A673 (cell line): Measurements from ENCODE around the gene SHC4. TPM values are rescaled to one million over a fixed set of nuclear protein-coding genes. Genes with fewer than 3 reads are reported as not detected.

Source experiments
- BruUV-seq: library from RNA; stranded (reverse); fragments of 400-500 nt; replicated peaks from 2 replicates; lab custom pipeline; 2021; lab: Mats Ljungman, UMichigan
- CTCF ChIA-PET: fragments of 300-600 bp; sonication (Branson Sonifier 250); formaldehyde crosslinking; loops from one replicate; lab custom pipeline; 2022; ENCODE audit warnings: antibody characterized with exemption; lab: Charles Lee
- POLR2A ChIA-PET: fragments of 300-600 bp; sonication (Branson Sonifier 250); formaldehyde crosslinking; loops from one replicate; lab custom pipeline; 2022; ENCODE audit warnings: antibody characterized with exemption; ENCODE audit not compliant: low non-redundant PET; lab: Charles Lee
- DNase-seq: peaks from one replicate; pipeline ENCODE4 v3.0.0-alpha.2; 2015; ENCODE audit warnings: low spot score
- H3K27ac ChIP-seq: fragments of 200-600 bp; sonication (generic); 2 replicates; pipeline ENCODE4 v1.5.1; 2016; ENCODE audit warnings: mixed run types, low read depth, mild to moderate bottlenecking, mixed read lengths, antibody characterized with exemption, low read length; ENCODE audit not compliant: poor library complexity, severe bottlenecking
- H3K27me3 ChIP-seq: fragments of 200-600 bp; sonication (generic); replicated peaks from 2 replicates; pipeline ENCODE4 v1.6.1; 2017; ENCODE audit warnings: mixed run types, low read depth, mild to moderate bottlenecking, mixed read lengths, antibody characterized with exemption, low read length; ENCODE audit not compliant: insufficient read depth, poor library complexity
- H3K36me3 ChIP-seq: fragments of 200-600 bp; sonication (generic); 2 replicates; pipeline ENCODE4 v1.6.1; 2016; ENCODE audit warnings: mixed run types, mild to moderate bottlenecking, mixed read lengths, antibody characterized with exemption, low read length; ENCODE audit not compliant: insufficient read depth, poor library complexity, severe bottlenecking
- H3K4me1 ChIP-seq: fragments of 200-600 bp; sonication (generic); 2 replicates; pipeline ENCODE4 v1.6.1; 2017; ENCODE audit warnings: mixed run types, mild to moderate bottlenecking, mixed read lengths, antibody characterized with exemption, low read length; ENCODE audit not compliant: insufficient read depth, poor library complexity, severe bottlenecking
- H3K4me3 ChIP-seq: fragments of 200-600 bp; sonication (generic); 2 replicates; pipeline ENCODE4 v1.5.1; 2016; ENCODE audit warnings: low read depth, mixed run types, mild to moderate bottlenecking, mixed read lengths, low read length; ENCODE audit not compliant: poor library complexity, severe bottlenecking
- H3K9me3 ChIP-seq: fragments of 200-600 bp; sonication (generic); 2 replicates; pipeline ENCODE4 v1.6.1; 2016; ENCODE audit warnings: mixed run types, low read depth, mild to moderate bottlenecking, mixed read lengths, antibody characterized with exemption, low read length; ENCODE audit not compliant: poor library complexity, severe bottlenecking
- EZH2 ChIP-seq: fragments of 200-600 bp; sonication (generic); IDR thresholded peaks from 2 replicates; pipeline ENCODE4 v1.6.1; 2017; ENCODE audit warnings: borderline replicate concordance, low read depth, mild to moderate bottlenecking, mixed read lengths, antibody characterized with exemption, low read length; ENCODE audit not compliant: poor library complexity, severe bottlenecking
- intact Hi-C: fragments of 100-400 bp; cut with micrococcal nuclease; formaldehyde crosslinking; loops from one replicate; pipeline ENCODE4 v1.10.0; 2022; ENCODE audit not compliant: unreplicated experiment
- total RNA-seq: library from RNA; stranded (reverse); gene quantifications from 2 replicates; pipeline ENCODE4 v1.2.3, GENCODE V29; 2021
- TF ChIP-seq, protein P1 (sequence below): fragments of 300-800, 200-600 bp; sonication (generic); conservative IDR thresholded peaks from 2 replicates; pipeline ENCODE4 v1.5.1; 2017; ENCODE audit warnings: low read depth, mild to moderate bottlenecking, antibody characterized with exemption, low read length, moderate library complexity, mixed read lengths

SHC4 gene
- total RNA-seq, 1 experiment from 2014 or later = 0.73 TPM

DNA sequence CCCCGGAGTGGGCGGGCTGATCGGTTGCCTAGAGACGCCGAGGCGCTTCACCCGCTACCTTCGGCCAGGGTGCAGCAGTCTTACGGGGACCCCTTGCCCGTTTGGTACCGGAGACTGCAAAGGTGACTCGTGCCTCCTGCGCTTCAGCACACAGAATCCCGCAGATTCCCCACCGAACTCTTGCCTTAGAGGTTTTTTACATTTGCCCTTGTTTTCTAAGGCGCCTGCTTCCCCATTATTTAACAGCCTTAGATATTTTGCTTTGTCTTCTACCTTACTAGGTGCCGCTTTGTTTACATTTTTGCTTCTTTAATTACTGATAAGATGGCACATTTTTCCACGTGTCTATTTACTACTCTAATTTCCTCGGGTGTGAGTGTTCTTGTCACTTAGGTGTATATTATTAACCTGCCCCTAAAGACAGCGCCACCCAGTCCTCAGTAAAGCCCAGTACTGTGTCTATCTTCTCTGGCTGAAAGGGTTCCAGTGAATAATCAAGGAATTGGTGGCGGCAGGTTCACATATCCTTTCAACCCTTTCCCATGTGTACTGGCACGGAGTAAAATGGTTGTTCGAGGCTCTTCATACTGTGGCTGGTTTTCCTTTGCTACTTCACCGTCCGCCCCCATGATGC lies 152.3 kb downstream of the SHC4 start:
- peaks cover 21% of the 10 kb centered on the region for H3K4me1 ChIP-seq
- no peaks in the 10 kb centered on the region for H3K36me3 ChIP-seq
- POLR2A ChIA-PET = interaction anchor here (0.6 kb wide), 1 partner anchor 50 kb away, joined by 4 read pairs; no protein-coding TSS in a partner anchor
- no peak for TF ChIP-seq EZH2
- TF ChIP-seq, protein P1, sequence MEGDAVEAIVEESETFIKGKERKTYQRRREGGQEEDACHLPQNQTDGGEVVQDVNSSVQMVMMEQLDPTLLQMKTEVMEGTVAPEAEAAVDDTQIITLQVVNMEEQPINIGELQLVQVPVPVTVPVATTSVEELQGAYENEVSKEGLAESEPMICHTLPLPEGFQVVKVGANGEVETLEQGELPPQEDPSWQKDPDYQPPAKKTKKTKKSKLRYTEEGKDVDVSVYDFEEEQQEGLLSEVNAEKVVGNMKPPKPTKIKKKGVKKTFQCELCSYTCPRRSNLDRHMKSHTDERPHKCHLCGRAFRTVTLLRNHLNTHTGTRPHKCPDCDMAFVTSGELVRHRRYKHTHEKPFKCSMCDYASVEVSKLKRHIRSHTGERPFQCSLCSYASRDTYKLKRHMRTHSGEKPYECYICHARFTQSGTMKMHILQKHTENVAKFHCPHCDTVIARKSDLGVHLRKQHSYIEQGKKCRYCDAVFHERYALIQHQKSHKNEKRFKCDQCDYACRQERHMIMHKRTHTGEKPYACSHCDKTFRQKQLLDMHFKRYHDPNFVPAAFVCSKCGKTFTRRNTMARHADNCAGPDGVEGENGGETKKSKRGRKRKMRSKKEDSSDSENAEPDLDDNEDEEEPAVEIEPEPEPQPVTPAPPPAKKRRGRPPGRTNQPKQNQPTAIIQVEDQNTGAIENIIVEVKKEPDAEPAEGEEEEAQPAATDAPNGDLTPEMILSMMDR = peak; percentile 20; the same call in 1 of the 2 replicates
- H3K9me3 ChIP-seq = no peaks in the 10 kb centered on the region
- CTCF ChIA-PET = interaction anchor here (1.0 to 1.2 kb wide), 2 partner anchors 10 to 1334 kb away, joined by 3 to 4 read pairs; no protein-coding TSS in a partner anchor
- DNase-seq = peak; percentile 16
- BruUV-seq = no TSS peak
- intact Hi-C loops = loop anchor here (5.0 kb wide), 1 partner anchor 41 kb away; no protein-coding TSS in a partner anchor
- no peaks in the 10 kb centered on the region for H3K27me3 ChIP-seq
- no peak overlapping the region for H3K27ac ChIP-seq
- peak overlapping the region; percentile 83 for H3K4me3 ChIP-seq

DNA sequence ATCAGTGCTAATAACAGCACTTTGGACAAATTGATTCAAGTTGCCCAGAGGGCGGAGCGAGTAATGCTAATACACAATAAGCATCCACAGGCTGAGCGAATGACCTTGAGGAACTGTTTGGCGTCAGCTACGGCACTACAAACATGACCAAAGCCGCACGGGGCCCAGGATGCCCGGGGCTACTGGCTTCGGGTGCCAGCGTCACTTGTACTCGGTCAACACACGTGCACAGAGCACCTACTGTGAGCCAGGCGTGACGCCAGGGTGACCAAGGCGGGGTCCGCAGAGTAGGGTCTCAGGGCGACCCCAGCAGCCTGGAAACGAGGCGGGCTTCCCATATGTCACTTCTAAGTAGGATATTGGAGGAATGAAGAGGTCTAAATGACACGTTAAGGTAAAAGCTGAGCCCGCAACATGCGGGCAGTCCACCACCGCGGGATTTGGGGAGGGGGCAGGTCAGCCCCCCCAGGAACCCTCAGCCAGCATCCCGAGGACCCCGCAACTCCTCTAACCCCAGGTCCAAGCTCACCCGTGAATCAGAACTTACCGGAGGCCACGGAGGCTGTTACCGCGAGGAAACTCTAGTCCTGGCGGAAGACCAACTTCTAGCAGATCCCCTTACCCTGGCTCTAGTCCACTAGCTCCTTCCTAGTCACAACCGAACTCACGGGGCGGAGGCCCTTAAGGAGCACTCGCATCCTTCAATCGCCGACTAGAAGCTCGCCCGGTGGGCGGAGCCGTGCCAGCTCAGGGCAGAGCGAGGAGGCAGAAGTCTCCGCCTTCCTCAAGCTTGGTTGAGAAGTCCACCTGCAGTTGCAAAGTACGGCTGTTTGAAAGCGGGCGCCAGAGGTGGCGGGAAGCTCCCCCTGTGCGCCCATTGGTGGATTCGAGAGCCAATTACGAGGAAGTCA lies 153.1 kb downstream of the SHC4 start, which contains the start of gene CEP152:
TSS of gene CEP152 (minus strand) at position 656 of the 911 bp plus-strand sequence. CDS start 5,420 bp downstream, outside the sequence.
- CTCF ChIA-PET = interaction anchor here (0.5 to 1.2 kb wide), 3 partner anchors 9 to 1335 kb away, joined by 3 to 4 read pairs (median 3); no protein-coding TSS in a partner anchor
- intact Hi-C loops = loop anchor here (5.0 kb wide), 1 partner anchor 42 kb away; no protein-coding TSS in a partner anchor

DNA sequence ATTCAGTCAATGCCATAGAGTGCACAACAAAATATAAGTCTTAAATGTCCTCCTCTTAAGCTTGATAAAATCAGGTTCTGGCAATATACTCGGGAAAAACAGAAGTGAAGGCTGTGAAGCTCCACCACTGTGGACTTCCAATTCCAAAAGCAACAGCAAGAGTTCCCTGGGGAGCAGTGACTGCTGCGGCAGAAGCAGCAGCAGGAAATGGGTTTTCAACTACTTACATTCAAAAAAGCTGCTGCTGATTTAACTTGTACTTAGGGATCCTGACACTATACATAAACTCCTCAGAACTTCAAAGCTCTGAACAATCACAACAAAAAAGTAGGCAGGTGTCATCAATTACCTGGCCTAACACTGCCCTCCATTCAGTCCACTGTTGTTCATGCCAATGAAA lies 157.6 kb downstream of the SHC4 start:
- Histone ChIP-seq H3K27me3 (no peaks in the 10 kb centered on the region), H3K4me3 (peak overlapping the region; percentile 33), H3K27ac (peak overlapping the region; percentile 63), H3K36me3 (no peaks in the 10 kb centered on the region), H3K4me1 (peaks cover 38% of the 10 kb centered on the region), H3K9me3 (no peaks in the 10 kb centered on the region)
- peak; percentile 92 for DNase-seq
- intact Hi-C loops = no loop called here
- BruUV-seq = no TSS peak
- CTCF ChIA-PET = no interaction called here
- TF ChIP-seq, protein P1 = no peak
- TF ChIP-seq EZH2 = no peak
- POLR2A ChIA-PET = no interaction called here

More for the DNA sequence above, 153.1 kb downstream of the SHC4 start, which contains the start of gene CEP152:
- Histone ChIP-seq H3K9me3 (no peaks in the 10 kb centered on the region), H3K27ac (peak within 1 kb of the TSS; percentile 87), H3K4me1 (peaks cover 29% of the 10 kb centered on the region), H3K36me3 (no peaks in the 10 kb centered on the region), H3K4me3 (peak within 1 kb of the TSS; percentile 83), H3K27me3 (no peaks in the 10 kb centered on the region)
- BruUV-seq = TSS peak; percentile 35
- peak; percentile 100 for DNase-seq
- POLR2A ChIA-PET = interaction anchor here (0.6 kb wide), 1 partner anchor 49 kb away, joined by 4 read pairs; no protein-coding TSS in a partner anchor
- no peak for TF ChIP-seq EZH2
- TF ChIP-seq, protein P1 = no peak
